SKM-1 (cell line): Measurements from ENCODE around the gene DPYSL3.

ENCODE experiments used
- DNase-seq: peaks from one replicate; lab custom pipeline; 2025; ENCODE audit not compliant: unreplicated experiment; lab: John Stamatoyannopoulos, UW

The DPYSL3 gene

DNA sequence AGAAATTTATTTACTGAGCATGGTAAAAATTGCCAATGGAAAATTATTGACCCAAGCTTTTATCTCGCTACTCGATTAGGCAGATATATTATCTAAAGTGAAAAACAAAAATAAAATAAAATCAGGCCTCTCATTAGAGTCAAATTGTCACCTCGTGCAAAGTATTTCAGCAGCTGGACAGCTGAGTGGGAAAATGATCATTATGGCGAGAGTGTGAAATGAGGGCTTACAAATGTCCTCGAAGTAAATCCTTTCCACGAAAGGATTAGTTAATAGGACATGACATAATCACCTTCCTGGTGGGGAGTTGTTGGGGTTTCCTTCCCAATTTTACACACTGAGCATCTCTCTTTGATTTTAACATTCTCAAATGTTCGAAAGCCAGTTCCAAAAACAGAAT, 5.4 kb upstream of the DPYSL3 start:
- DNase-seq, result no peak

DNA sequence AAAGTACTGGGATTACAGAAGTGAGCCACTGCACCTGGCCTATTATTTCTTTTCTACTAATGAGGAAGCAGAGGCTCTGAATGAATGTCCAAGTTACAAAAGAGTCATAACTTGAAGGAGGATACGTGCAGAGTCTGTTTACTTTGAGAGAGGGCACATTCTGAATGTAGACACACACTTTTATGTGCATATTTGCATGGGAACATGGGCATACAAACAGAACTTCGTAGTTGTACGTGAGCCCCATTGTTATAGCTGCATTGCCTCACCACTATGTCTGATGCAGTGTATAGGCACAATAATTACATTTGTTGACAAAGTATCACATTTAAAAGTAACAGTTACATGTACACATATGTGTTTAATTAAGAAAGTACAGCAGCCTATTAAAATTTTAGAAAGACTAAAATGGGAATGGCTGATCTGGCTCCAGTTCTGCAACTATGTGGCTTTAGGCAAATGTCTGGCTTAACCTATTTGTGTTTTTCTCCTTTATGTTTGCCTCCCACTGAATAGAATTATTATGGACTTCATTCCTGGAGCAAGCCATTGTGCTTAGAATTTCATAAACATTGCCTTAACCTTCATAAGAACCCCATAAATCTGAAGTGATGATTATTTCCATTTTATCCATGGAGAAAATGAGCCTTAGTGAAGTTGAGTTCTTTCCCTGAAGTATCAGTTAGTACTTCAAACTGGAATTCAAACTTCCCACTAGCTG, 3.0 kb upstream of the DPYSL3 start:
- no peak for DNase-seq

DNA sequence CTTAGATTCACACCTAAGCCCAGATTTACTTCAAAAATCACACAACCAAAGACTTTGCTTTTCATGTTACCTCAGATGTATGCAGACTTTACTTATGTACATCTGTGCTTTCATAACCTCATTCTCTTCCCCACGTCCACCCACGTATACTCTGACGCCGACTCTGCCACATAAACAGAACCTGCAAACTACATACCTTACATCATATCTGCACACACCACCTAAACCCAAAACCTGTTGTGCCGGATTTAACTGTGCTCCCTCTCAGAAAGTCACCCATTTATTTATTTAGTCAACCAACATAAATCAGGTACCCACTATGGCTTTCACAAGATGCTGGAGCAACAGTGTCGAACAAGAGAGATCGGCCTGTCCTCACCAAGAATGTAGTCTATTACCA, 1.0 kb upstream of the DPYSL3 start:
- no peak for DNase-seq

DNA sequence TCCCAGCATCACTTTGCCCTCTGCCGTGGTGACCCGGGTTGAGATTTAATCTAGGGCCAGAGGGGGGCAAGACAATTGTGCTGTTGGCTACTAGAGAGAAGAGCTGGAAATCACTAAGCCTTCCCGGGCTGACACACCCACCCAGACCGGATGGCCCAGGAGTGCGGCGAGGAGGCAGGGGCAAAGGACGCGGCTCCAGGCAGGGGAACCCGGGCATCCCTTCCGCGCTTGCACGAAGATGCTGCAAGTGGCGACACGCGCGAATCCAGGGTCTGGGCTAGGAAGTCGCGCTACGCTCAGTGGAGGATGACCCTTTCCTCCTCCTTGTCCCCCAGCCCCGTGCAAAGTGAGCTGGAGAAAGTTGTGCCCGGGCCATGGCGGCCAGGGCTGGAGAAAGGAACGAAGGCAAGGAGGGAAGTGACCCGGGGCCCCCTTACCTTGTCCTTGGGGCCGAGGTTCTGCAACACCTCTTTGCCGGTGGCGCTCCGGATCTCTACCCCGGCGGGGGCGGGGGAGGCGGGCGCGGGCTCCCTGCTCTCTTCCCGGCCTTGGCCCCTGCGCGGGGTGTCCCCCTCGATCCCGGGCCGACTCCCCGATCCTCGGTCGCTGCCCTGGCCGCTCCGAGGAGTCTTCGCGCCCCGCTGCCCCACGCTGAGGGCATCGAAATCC, 693 bp downstream of the DPYSL3 start:
- DNase-seq, result no peak

DNA sequence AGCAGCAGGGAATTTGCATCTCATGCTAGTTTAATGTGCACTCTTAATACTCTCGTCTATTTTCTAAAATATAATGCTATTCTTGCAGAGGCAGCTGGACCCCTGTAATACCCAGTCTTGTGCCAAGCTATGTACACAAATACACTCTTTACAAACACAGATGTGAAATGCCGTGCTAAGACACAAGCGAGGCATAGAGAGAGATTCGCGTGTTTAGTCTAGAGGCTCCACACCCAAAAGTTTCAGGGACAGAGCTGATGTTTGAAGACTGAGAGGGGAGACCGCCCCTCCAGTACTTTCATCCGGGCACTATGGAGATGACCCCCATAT, 1.2 kb downstream of the DPYSL3 start:
- no peak for DNase-seq

DNA sequence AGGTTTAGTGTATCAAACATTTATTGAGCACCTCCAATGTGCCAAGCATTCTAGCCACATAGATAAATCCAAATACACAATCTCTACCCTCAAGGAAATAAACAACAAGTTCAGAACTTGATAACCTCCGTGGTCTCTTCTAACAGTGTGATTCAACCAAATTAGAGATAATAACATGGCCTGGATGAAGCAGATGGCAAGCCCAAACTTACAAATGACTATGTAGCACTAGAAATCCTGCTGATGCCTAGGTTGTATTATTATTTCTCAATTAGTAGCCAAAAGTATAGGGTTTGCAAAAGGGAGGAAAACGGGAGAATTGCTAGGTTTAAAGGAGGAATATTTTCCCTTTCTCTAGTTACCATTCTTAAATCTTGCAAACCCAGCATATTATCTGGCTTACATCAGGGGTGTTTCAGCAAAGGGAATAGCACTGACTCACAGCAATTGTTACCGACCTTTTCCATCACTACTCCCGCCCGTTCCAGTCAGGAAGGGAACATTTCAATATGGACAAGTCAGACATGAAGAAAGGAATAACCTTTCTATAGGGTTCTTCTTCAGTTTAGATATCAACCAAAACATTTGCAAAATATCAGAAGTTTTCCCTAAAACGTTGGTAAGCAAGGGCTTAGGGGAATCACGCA, 2.3 kb downstream of the DPYSL3 start:
- no peak for DNase-seq

DNA sequence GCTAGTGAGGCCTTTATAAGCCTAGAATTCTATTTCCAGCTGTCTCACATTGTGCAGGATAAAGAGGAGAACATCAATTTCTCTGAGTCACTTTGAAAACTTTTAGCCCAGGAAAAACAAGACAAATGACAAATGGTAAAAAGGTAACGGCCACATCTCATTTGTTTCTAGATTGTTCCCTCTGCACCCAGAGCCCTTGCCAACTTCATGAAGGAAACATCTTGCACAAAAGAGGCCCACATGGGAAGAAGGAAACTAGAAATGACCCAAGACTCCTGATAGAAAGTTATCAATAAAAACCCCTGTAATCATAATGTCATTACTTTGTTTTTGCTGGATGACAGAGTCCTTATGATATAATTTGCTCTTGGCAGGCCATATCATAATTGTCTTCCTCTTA, 5.3 kb downstream of the DPYSL3 start:
- DNase-seq, result no peak

DNA sequence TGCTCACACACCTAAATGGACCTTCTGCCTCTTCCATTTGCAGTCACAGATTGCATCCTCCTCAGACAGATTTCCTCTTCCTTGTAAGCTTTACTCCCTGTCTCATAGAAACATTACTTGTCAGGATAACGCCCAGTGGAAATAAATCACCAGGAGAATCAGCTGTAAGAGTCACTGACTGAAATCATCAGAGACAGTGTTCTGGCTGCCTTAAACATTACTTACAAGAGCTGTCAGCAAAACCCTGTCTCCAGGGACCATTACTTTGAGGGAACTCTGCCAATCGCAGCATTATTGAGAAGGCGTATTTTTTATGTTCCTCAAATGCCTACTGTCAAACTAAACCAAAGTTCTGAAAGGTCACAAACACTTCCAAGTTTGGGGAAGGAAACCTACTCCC, 5.9 kb downstream of the DPYSL3 start:
- no peak for DNase-seq

DNA sequence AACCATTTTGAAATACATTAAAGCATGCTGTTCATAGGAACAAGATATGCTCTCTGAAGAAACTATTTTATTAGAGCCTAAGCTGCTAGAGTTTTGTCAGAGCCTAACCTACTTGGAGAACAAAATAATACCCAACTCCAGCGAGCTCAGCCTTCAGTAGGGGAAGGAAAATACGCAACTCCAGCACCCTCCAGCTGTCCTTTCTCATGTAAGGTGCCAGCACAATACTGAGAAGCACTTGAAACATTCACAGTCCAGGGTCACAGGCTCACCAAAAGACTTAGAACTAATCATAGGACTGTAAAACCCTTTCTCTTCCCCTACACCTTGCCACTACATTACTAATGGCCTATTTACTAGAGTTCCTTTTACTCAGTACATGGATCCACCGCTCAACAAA, 18.9 kb downstream of the DPYSL3 start:
- DNase-seq, result no peak

DNA sequence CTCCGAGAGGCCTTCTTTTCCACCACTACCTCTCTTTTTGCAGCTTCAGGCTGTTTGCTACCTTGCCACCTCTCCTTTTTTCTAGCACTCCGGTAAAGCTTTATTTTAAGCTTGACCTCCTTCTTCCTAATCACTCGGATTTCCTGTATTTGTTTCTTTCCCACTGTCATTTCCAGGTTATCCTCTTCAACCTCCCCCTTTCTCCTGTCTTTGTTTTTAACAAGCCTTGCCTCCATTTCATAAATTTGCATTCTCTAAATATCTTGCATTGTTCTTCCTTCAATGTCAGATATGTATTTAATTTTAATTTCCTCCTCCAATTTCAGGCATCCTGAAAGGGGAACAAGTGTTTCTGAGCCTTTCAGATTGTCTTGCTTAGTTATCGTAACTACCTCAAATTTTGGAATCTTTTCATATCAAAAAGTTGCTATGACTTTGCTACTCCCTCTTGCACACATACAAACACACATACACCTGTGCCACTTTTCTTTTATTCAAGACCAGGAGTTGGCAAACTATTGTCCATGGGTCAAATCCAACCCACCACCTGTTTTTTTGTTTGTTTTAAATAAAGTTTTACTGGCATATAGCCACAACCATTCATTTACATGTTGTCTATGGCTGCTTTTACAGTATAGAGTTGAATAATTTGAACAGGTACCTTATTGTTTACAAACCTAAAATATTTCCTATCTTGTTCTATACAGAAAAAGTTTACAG, 22.7 kb downstream of the DPYSL3 start:
- DNase-seq, result no peak

DNA sequence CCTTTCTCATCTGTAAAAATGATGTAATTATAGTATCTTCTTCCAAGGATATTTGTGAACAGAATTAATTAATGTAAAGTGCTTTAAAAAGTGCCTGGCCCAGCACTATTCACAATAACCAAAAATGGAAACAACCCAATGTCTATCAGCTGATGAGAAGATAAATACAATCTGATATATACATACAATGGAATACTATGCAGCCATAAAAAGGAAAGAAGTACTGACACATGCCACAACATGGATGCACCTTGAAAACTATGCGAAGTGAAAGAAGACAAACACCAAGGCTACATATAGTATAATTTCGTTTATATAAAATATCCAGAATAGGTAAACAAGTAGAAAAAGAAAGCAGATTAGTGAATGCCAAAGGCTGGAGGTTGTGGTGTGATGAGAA, 24.1 kb downstream of the DPYSL3 start:
- no peak for DNase-seq

DNA sequence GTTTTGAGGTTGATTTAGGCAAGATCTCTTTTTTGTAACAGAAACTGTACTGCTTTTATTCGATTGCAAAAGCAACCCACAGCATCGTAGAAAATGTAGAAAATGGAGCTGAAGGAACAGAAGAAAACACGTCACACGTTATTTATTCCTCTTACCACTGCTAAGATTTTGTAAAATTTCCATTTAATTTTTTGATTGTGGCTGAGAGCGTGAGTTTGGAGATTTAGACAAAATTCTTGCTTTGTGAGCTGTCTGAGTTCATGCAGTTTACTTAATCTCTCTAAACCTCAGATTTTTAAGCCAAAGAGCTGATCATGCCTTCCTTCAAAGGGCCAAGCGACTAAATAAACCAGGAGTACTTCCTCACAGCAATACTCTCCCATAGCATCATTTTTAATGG, 24.8 kb downstream of the DPYSL3 start:
- DNase-seq, result no peak

DNA sequence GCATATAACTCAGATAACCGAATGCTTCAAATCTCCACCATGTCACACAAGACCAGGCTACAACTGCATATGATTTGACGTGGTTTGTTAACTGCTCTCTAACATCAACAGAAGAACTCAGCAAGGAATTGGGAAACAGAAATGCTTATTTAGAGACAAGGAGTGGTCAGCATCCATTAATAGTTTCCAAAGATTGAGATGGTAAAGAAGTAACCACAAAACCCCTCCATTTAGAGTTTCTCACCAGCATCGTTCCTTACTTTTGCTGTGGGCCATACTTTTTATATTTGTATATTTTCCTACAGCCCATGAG, 25.2 kb downstream of the DPYSL3 start:
- no peak for DNase-seq

DNA sequence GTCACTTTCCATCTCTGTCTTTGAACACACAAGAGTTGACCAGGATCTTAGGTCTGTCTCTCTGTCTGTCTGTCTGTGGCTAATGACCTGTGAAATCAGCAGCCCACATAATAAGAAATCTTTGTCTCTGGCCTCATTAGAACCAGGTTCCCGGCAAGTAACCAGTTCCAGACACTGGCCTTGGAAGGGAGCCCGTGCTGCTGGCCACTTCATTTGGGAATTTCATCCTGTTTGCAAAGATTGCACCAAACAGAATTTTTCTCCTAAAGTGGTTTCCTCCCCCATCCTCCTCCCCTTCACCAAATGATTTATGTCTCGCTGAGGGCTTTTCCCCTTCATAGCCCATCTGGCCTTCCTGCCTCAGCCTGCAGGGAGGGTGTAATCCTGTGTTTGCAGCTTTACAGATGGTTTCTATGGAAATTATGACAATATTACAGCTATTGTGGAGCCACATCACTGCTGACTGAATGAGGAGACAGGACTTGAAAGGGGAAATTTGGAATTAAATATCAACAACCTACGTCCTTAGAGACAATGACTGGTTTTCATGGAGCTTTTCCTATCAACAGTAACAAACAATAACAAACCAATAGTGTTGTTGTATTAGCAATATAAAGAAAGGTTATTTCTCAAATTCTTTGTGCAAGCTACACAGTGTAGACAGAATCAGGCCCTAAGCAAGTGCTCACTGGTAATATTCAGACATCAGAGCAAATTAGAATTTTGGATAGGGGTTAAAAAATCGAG, 25.7 kb downstream of the DPYSL3 start:
- DNase-seq, result no peak

DNA sequence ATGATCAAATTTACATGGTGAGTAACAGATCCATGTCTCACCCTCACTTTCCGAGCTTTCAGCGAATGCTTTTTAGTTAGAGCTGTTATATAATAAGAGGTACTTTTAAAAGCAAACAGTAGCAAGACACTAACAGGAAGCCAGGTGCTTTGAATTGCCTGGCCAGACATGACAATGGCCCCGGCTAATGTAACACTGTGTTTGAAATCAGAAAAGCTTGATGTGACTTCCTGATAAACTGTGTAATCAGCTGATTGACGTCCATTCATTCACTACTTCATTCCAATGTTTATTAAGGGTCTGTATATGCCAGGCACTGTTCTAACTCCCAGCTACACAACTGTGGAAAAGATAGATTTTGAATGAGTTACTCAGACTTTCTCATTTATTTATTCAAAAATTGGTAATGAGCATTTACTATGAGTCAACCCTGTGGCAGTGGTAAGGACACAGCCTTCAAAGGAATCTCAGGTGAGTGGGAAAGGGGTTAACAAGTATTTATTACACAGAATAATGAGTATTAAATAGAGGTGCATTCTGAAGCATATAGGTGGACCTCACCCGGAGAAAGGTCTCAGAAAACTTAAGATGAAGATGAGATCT, 26.6 kb downstream of the DPYSL3 start:
- no peak for DNase-seq

DNA sequence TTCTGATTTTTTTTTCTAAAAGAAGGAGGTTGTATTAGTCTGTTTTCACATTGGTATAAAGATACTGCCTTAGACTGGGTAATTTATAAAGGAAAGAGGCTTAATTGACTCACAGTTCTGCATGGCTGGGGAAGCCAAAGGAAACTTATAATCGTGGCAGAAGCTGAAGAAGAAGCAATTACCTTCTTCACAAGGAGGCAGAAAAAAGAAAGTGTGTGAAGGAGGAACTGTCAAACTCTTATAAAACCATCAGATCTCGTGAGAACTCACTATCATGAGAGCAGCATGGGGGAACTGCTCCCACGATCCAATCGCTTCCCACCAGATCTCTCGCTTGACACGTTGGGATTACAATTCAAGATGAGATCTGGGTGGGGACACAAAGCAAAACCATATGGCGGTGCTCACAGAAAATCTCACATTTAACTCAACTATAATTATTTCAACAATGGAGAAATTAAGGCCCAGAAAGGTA, 27.1 kb downstream of the DPYSL3 start:
- no peak for DNase-seq

DNA sequence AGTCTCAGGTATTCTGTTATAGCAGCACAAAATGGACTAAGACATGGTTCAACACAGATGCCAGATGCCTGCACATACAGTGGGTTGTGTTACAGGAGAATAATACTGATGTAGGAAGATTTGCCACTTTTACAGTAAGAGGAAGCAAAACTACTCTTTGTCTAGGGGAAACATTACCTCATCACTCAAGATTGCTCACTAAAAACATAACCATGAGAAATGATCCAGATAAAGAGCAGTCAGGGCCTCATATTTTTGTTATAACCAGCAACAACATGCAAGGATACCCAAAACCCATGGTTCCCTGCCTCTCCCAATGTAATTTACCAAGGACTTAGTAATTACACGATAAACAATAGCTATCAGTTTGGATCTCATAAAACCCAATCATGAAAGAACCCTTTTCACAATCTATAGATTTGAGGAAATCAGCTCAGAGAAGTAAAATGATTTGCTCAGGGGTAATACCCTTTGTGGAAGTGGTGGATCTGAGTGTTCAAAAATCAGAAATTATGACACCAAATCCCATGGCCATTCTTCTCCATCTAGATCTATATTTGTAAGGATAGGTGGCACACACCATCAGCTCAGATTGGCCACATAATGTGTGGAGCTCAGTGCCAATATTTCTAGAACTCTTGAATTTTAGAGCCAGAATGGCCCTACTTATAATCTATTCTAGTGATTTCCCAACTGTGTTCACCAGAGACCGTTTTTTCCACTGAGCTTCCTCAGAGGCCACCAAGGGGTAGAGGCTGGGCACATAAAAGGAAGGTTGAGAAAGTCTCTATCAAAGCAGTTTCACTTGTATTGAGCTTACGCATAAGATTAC, 27.8 kb downstream of the DPYSL3 start:
- no peak for DNase-seq

DNA sequence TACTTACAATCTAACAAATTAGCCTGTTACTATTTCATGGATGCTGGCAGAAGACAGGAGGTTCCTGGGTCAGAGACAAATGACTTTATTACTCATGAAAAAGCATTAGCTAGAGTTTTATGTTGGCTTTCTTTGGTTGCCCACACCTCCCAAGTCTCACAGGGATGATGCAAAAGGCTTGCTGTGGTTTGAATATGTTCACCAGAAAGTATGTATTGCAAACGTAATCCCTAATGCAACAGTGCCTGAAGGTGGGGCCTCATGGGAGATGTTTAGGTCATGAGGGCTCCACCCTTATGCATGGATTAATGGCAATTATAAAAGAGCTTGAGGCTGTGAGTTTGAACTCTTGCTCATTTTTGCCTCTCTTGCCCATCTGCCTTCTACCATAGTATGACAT, 28.5 kb downstream of the DPYSL3 start:
- no peak for DNase-seq

DNA sequence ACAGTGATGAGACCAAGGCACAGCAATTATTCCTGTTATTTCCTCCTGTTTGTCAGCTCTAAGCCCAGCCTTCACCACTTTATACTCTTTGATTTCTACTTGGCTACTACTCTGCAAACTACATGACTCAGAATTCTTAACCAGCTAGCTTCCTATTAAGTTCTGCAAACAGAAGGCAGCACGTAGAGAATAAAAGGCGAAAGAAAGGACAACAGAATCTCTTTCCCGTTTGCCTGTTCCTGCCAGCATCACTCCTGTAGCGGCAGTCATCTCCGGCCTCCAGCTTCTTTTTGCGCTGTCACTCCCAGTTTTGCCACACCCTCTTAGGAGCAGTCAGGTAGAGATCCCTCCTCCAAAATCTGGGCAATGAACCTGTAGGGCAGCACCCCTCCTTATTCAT, 29.9 kb downstream of the DPYSL3 start:
- DNase-seq, result no peak

DNA sequence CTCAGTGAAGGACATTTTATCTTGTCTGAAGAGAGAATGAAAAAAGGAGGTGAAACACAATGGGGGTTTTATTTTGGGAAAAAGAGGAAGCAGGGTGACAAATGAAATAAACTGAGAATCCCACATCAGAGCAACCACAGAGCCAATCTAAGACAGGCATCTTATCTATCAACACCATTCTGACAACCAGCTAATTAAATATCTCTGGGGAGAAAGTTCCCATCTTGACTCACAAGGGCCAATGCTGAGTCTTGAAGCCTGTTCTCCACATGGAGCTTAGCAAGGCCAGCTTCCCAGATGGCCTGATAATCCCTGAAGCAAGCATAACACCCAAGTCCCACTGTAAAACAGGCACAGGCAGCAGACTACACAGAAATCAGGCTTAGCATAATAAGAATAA, 30.4 kb downstream of the DPYSL3 start:
- DNase-seq, result no peak
